K562 (cell line): ENCODE measurements around the gene PKLR. TPM values are rescaled to one million over a fixed set of nuclear protein-coding genes. Genes with fewer than 3 reads are reported as not detected.
A peak's percentile ranks its signal among the peaks of the same experiment; 100 is the strongest.

Source experiments
- ARHGAP35 ChIP-seq: fragments of 450-650 bp; IDR thresholded peaks from 2 replicates; pipeline ENCODE4 v1.6.1; 2018; ENCODE audit not compliant: partially characterized antibody
- CREM ChIP-seq: IDR thresholded peaks from 2 replicates; pipeline ENCODE4 v1.6.1; 2014; ENCODE audit warnings: antibody characterized with exemption, low read depth
- DDX20 ChIP-seq: fragments of 450-650 bp; IDR thresholded peaks from 2 replicates; pipeline ENCODE4 v1.6.1; 2016; ENCODE audit warnings: missing genetic modification characterization, low read depth, mild to moderate bottlenecking, missing compliant biosample characterization, moderate library complexity
- HSF4 ChIP-seq: fragments of 250-450 bp; sonication (Bioruptor Pico); IDR thresholded peaks from 2 replicates; pipeline ENCODE4 v2.1.2; 2022; ENCODE audit warnings: mild to moderate bottlenecking, moderate library complexity, borderline replicate concordance
- PHB ChIP-seq: fragments of 250-450 bp; sonication (Bioruptor Pico); IDR thresholded peaks from 2 replicates; pipeline ENCODE4 v1.5.0; 2021
- PHB2 ChIP-seq: fragments of 450-650 bp; IDR thresholded peaks from 2 replicates; pipeline ENCODE4 v1.6.1; 2017; ENCODE audit warnings: low read depth
- RFX5 ChIP-seq: IDR thresholded peaks from 2 replicates; pipeline ENCODE4 v1.6.1; 2011; ENCODE audit warnings: low read depth, mild to moderate bottlenecking, improper control_type of control experiment, low read length
- SIN3A ChIP-seq, 2 experiments: fragments of 150-350 bp in 1 of 2; IDR thresholded peaks; 2 replicates each; pipeline ENCODE4 v1.6.1; 2011 to 2016; ENCODE audit warnings: borderline replicate concordance in 2 of 2, low read depth in 2 of 2, low read length in 2 of 2, mild to moderate bottlenecking in 2 of 2, moderate library complexity in 2 of 2; ENCODE audit not compliant: control insufficient read depth in 1 of 2
- SNRNP70 ChIP-seq: fragments of 200-400 bp; formaldehyde crosslinking; optimal IDR thresholded peaks from 2 replicates; pipeline ENCODE3; 2017; ENCODE audit warnings: low read depth, low read length
- TFAM ChIP-seq: fragments of 250-450 bp; sonication (Bioruptor Pico); conservative IDR thresholded peaks from 2 replicates; pipeline ENCODE4 v1.5.0; 2021; ENCODE audit warnings: mild to moderate bottlenecking, moderate library complexity
- polyA plus RNA-seq, 8 experiments: library from polyadenylated mRNA; depleted of rRNA in 4 of 8; stranded (reverse) in 5 of 8; unstranded in 3 of 8; fragments of >200 nt; fragmentation: Nextera tagmentation in 2 of 8; fragmentation: Illumina TruSeq in 1 of 8; extraction: Ambion mirVana in 2 of 8; extraction: Trizol in 1 of 8; gene quantifications; 2 replicates each; pipeline versions ENCODE4 v1.2.1 to v1.2.3, GENCODE V29; 2011 to 2014; ENCODE audit warnings: inconsistent platforms in 1 of 8, missing spikeins in 1 of 8
- total RNA-seq, 7 experiments: library from RNA; depleted of rRNA in 6 of 7; stranded (reverse); fragments of >200 nt in 6 of 7; fragmentation: Illumina TruSeq in 2 of 7; extraction: Trizol in 2 of 7; gene quantifications; 2 replicates each; pipeline versions ENCODE4 v1.2.1 to v1.2.3, GENCODE V29; 2011 to 2021; ENCODE audit warnings: low replicate concordance in 1 of 7
- TF ChIP-seq, protein P1 (sequence below): fragments of 250-450 bp; sonication (Bioruptor Pico); IDR thresholded peaks from 2 replicates; pipeline ENCODE4 v1.9.0; 2021; ENCODE audit warnings: mild to moderate bottlenecking, inconsistent platforms
- TF ChIP-seq, protein P2 (sequence below): fragments of 450-650 bp; IDR thresholded peaks from 2 replicates; pipeline ENCODE4 v1.6.1; 2016; ENCODE audit warnings: borderline replicate concordance
- TF ChIP-seq, protein P3 (sequence below): conservative IDR thresholded peaks from 2 replicates; pipeline ENCODE4 v1.6.1; 2011; ENCODE audit warnings: low read depth, mild to moderate bottlenecking, low read length; ENCODE audit not compliant: control insufficient read depth
- TF ChIP-seq, protein P4 (sequence below): sonication (generic); formaldehyde crosslinking; IDR thresholded peaks from 2 replicates; pipeline ENCODE4 v1.8.0; 2022; ENCODE audit warnings: missing genetic modification reagents, mild to moderate bottlenecking, borderline replicate concordance
- TF ChIP-seq, protein P5 (sequence below): sonication (generic); formaldehyde crosslinking; IDR thresholded peaks from 2 replicates; pipeline ENCODE4 v1.8.0; 2022; ENCODE audit warnings: mild to moderate bottlenecking, missing genetic modification reagents

The PKLR gene
- total and polyA plus RNA-seq, 9 of the 15 experiments (the other 6 are each of a cell fraction or from before 2014, with no cell fraction given), result 10.7 to 78.4 (median 38.2) TPM

DNA sequence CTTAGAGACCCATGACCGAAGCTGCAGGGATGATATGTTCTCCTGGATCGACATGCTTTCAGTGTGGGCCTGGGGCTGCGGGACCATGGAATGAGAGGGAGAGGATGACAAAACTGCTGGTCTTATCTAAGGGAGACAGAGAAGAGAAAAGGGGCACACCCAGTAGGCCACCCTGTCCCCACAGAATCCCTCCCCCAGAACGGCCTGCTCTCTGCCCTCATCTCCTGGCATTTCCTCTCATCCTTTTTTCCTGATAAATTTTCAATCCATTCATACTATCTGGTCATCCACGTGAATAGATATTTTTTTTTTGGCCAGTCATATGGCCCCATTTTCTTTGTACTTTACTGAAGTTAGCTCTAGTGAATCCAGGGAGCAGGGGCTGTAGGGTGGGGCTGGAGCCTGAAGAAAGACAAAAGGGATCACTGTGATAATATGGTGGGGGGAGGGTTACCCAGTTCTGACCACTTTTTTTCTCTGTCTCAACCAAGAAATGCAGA is at the start of gene PKLR (continued):
- TF ChIP-seq, protein P1, sequence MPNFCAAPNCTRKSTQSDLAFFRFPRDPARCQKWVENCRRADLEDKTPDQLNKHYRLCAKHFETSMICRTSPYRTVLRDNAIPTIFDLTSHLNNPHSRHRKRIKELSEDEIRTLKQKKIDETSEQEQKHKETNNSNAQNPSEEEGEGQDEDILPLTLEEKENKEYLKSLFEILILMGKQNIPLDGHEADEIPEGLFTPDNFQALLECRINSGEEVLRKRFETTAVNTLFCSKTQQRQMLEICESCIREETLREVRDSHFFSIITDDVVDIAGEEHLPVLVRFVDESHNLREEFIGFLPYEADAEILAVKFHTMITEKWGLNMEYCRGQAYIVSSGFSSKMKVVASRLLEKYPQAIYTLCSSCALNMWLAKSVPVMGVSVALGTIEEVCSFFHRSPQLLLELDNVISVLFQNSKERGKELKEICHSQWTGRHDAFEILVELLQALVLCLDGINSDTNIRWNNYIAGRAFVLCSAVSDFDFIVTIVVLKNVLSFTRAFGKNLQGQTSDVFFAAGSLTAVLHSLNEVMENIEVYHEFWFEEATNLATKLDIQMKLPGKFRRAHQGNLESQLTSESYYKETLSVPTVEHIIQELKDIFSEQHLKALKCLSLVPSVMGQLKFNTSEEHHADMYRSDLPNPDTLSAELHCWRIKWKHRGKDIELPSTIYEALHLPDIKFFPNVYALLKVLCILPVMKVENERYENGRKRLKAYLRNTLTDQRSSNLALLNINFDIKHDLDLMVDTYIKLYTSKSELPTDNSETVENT (CRISPR knock-in tag), result no peak
- TF ChIP-seq ARHGAP35 (no peak), HSF4 (CRISPR knock-in tag) (no peak), CREM (0 out of 2 replicates have a peak, but pooled peaks have one; percentile 15), DDX20 (tag) (no peak), SNRNP70 (no peak), SIN3A (IDR thresholded peaks at IDR 0.05; ENCODE audit: borderline replicate concordance in 2 of 2, control insufficient read depth in 1 of 2, low read depth in 2 of 2, low read length in 2 of 2) (no peak), PHB2 (no peak), TFAM (no peak), PHB (CRISPR knock-in tag) (no peak), RFX5 (no peak)
- TF ChIP-seq, protein P2, sequence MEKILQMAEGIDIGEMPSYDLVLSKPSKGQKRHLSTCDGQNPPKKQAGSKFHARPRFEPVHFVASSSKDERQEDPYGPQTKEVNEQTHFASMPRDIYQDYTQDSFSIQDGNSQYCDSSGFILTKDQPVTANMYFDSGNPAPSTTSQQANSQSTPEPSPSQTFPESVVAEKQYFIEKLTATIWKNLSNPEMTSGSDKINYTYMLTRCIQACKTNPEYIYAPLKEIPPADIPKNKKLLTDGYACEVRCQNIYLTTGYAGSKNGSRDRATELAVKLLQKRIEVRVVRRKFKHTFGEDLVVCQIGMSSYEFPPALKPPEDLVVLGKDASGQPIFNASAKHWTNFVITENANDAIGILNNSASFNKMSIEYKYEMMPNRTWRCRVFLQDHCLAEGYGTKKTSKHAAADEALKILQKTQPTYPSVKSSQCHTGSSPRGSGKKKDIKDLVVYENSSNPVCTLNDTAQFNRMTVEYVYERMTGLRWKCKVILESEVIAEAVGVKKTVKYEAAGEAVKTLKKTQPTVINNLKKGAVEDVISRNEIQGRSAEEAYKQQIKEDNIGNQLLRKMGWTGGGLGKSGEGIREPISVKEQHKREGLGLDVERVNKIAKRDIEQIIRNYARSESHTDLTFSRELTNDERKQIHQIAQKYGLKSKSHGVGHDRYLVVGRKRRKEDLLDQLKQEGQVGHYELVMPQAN, result no peak
- TF ChIP-seq, protein P3, sequence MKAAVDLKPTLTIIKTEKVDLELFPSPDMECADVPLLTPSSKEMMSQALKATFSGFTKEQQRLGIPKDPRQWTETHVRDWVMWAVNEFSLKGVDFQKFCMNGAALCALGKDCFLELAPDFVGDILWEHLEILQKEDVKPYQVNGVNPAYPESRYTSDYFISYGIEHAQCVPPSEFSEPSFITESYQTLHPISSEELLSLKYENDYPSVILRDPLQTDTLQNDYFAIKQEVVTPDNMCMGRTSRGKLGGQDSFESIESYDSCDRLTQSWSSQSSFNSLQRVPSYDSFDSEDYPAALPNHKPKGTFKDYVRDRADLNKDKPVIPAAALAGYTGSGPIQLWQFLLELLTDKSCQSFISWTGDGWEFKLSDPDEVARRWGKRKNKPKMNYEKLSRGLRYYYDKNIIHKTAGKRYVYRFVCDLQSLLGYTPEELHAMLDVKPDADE, result no peak
- TF ChIP-seq, protein P4, sequence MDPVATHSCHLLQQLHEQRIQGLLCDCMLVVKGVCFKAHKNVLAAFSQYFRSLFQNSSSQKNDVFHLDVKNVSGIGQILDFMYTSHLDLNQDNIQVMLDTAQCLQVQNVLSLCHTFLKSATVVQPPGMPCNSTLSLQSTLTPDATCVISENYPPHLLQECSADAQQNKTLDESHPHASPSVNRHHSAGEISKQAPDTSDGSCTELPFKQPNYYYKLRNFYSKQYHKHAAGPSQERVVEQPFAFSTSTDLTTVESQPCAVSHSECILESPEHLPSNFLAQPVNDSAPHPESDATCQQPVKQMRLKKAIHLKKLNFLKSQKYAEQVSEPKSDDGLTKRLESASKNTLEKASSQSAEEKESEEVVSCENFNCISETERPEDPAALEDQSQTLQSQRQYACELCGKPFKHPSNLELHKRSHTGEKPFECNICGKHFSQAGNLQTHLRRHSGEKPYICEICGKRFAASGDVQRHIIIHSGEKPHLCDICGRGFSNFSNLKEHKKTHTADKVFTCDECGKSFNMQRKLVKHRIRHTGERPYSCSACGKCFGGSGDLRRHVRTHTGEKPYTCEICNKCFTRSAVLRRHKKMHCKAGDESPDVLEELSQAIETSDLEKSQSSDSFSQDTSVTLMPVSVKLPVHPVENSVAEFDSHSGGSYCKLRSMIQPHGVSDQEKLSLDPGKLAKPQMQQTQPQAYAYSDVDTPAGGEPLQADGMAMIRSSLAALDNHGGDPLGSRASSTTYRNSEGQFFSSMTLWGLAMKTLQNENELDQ, result no peak
- TF ChIP-seq, protein P5, sequence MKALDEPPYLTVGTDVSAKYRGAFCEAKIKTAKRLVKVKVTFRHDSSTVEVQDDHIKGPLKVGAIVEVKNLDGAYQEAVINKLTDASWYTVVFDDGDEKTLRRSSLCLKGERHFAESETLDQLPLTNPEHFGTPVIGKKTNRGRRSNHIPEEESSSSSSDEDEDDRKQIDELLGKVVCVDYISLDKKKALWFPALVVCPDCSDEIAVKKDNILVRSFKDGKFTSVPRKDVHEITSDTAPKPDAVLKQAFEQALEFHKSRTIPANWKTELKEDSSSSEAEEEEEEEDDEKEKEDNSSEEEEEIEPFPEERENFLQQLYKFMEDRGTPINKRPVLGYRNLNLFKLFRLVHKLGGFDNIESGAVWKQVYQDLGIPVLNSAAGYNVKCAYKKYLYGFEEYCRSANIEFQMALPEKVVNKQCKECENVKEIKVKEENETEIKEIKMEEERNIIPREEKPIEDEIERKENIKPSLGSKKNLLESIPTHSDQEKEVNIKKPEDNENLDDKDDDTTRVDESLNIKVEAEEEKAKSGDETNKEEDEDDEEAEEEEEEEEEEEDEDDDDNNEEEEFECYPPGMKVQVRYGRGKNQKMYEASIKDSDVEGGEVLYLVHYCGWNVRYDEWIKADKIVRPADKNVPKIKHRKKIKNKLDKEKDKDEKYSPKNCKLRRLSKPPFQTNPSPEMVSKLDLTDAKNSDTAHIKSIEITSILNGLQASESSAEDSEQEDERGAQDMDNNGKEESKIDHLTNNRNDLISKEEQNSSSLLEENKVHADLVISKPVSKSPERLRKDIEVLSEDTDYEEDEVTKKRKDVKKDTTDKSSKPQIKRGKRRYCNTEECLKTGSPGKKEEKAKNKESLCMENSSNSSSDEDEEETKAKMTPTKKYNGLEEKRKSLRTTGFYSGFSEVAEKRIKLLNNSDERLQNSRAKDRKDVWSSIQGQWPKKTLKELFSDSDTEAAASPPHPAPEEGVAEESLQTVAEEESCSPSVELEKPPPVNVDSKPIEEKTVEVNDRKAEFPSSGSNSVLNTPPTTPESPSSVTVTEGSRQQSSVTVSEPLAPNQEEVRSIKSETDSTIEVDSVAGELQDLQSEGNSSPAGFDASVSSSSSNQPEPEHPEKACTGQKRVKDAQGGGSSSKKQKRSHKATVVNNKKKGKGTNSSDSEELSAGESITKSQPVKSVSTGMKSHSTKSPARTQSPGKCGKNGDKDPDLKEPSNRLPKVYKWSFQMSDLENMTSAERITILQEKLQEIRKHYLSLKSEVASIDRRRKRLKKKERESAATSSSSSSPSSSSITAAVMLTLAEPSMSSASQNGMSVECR (CRISPR knock-in tag), result no peak
